SK-N-SH treated with all-trans-retinoic acid at 6 μM for 48 hours (cell line): ENCODE data around the gene SIRPA.

ENCODE experiments used
- ATAC-seq: fragments of 200-7000 bp; cut with Tn5 transposase; 3 replicates; pipeline ENCODE4 v1.9.1; 2020; ENCODE audit warnings: mild to moderate bottlenecking, moderate library complexity
- ARNTL ChIP-seq: fragments of 450-650 bp; formaldehyde crosslinking; IDR thresholded peaks from 2 replicates; pipeline ENCODE4 v1.5.0; 2020; ENCODE audit warnings: low read depth, mild to moderate bottlenecking, moderate library complexity, borderline replicate concordance
- CSDC2 ChIP-seq: fragments of 250-450 bp; sonication (Bioruptor Pico); IDR thresholded peaks from 2 replicates; pipeline ENCODE4 v1.5.0; 2020; ENCODE audit warnings: mild to moderate bottlenecking, moderate library complexity
- CSRNP3 ChIP-seq: fragments of 250-450 bp; sonication (Bioruptor Pico); IDR thresholded peaks from 2 replicates; pipeline ENCODE4 v1.5.1; 2021; ENCODE audit warnings: mild to moderate bottlenecking, moderate library complexity
- ESRRG ChIP-seq: fragments of 250-450 bp; sonication (Bioruptor Pico); IDR thresholded peaks from 2 replicates; pipeline ENCODE4 v1.6.1; 2021; ENCODE audit warnings: mild to moderate bottlenecking
- GLIS3 ChIP-seq: fragments of 250-450 bp; sonication (Bioruptor Pico); IDR thresholded peaks from 2 replicates; pipeline ENCODE4 v1.5.0; 2020; ENCODE audit warnings: mild to moderate bottlenecking, moderate library complexity
- ISL1 ChIP-seq: fragments of 250-450 bp; sonication (Bioruptor Pico); IDR thresholded peaks from 2 replicates; pipeline ENCODE4 v2.1.2; 2022; ENCODE audit warnings: mild to moderate bottlenecking, moderate library complexity
- OSR1 ChIP-seq: fragments of 250-450 bp; sonication (Bioruptor Pico); IDR thresholded peaks from 2 replicates; pipeline ENCODE4 v1.8.0; 2022; ENCODE audit warnings: moderate library complexity, mild to moderate bottlenecking, inconsistent platforms
- POU6F1 ChIP-seq: fragments of 250-450 bp; sonication (Bioruptor Pico); IDR thresholded peaks from 2 replicates; pipeline ENCODE4 v1.8.0; 2021; ENCODE audit warnings: low read depth, mild to moderate bottlenecking, moderate library complexity, borderline replicate concordance
- PPARA ChIP-seq: fragments of 250-450 bp; sonication (Bioruptor Pico); IDR thresholded peaks from 2 replicates; pipeline ENCODE4 v1.5.0; 2020; ENCODE audit warnings: mild to moderate bottlenecking, borderline replicate concordance
- RARB ChIP-seq: fragments of 250-450 bp; sonication (Bioruptor Pico); IDR thresholded peaks from 2 replicates; pipeline ENCODE4 v1.8.0; 2021; ENCODE audit warnings: mild to moderate bottlenecking, moderate library complexity
- SNAI2 ChIP-seq: fragments of 250-450 bp; sonication (Bioruptor Pico); IDR thresholded peaks from 2 replicates; pipeline ENCODE4 v1.5.0; 2020; ENCODE audit warnings: mild to moderate bottlenecking, moderate library complexity
- TCF4 ChIP-seq: fragments of 250-450 bp; sonication (Bioruptor Pico); IDR thresholded peaks from 2 replicates; pipeline ENCODE4 v1.8.0; 2021; ENCODE audit warnings: mild to moderate bottlenecking, moderate library complexity, borderline replicate concordance
- TOX ChIP-seq: fragments of 250-450 bp; sonication (Bioruptor Pico); IDR thresholded peaks from 2 replicates; pipeline ENCODE4 v1.8.0; 2021; ENCODE audit warnings: mild to moderate bottlenecking, moderate library complexity, borderline replicate concordance
- ZC3H10 ChIP-seq: fragments of 250-450 bp; sonication (Bioruptor Pico); IDR thresholded peaks from 2 replicates; pipeline ENCODE4 v1.5.1; 2021; ENCODE audit warnings: mild to moderate bottlenecking, moderate library complexity
- ZFP3 ChIP-seq: fragments of 250-450 bp; sonication (Bioruptor Pico); IDR thresholded peaks from 2 replicates; pipeline ENCODE4 v1.5.0; 2020; ENCODE audit warnings: mild to moderate bottlenecking, moderate library complexity
- ZNF565 ChIP-seq: fragments of 450-650 bp; formaldehyde crosslinking; conservative IDR thresholded peaks from 2 replicates; pipeline ENCODE4 v1.5.0; 2020; ENCODE audit warnings: low read depth, mild to moderate bottlenecking, moderate library complexity
- ZNF70 ChIP-seq: fragments of 450-650 bp; formaldehyde crosslinking; IDR thresholded peaks from 2 replicates; pipeline ENCODE4 v1.5.0; 2020; ENCODE audit warnings: mild to moderate bottlenecking, moderate library complexity
- TF ChIP-seq, protein P1 (sequence below): fragments of 250-450 bp; sonication (Bioruptor Pico); IDR thresholded peaks from 2 replicates; pipeline ENCODE4 v1.8.0; 2020; ENCODE audit warnings: mild to moderate bottlenecking, moderate library complexity, borderline replicate concordance
- TF ChIP-seq, protein P2 (sequence below): fragments of 250-450 bp; sonication (Bioruptor Pico); IDR thresholded peaks from 2 replicates; pipeline ENCODE4 v1.5.1; 2020; ENCODE audit warnings: low read depth, mild to moderate bottlenecking, moderate library complexity
- TF ChIP-seq, protein P3 (sequence below): fragments of 250-450 bp; sonication (Bioruptor Pico); IDR thresholded peaks from 2 replicates; pipeline ENCODE4 v1.5.0; 2020; ENCODE audit warnings: mild to moderate bottlenecking, moderate library complexity

Gene SIRPA

DNA sequence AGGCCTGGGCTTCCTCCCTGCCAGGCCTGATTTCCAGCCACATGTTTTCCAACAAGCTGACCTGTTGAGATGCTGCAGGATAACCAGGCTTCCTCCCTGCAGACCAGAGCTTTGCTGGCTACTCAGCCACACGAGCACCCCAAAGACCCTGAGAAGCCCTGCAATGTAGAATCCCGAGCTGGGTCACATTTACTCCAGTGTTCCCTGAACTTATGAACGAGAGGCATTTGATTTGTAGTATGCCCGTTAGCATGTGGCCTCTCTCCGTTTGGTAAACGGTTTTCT, 4.0 kb downstream of the SIRPA start (continued):
- TF ChIP-seq, protein P1, sequence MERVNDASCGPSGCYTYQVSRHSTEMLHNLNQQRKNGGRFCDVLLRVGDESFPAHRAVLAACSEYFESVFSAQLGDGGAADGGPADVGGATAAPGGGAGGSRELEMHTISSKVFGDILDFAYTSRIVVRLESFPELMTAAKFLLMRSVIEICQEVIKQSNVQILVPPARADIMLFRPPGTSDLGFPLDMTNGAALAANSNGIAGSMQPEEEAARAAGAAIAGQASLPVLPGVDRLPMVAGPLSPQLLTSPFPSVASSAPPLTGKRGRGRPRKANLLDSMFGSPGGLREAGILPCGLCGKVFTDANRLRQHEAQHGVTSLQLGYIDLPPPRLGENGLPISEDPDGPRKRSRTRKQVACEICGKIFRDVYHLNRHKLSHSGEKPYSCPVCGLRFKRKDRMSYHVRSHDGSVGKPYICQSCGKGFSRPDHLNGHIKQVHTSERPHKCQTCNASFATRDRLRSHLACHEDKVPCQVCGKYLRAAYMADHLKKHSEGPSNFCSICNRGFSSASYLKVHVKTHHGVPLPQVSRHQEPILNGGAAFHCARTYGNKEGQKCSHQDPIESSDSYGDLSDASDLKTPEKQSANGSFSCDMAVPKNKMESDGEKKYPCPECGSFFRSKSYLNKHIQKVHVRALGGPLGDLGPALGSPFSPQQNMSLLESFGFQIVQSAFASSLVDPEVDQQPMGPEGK (CRISPR knock-in tag) = no peak

- ATAC-seq = peak; percentile 99
- TF ChIP-seq RARB = no peak
- no peak for TF ChIP-seq OSR1 (CRISPR knock-in tag)
- TF ChIP-seq ESRRG (CRISPR knock-in tag) = no peak
- TF ChIP-seq, protein P2, sequence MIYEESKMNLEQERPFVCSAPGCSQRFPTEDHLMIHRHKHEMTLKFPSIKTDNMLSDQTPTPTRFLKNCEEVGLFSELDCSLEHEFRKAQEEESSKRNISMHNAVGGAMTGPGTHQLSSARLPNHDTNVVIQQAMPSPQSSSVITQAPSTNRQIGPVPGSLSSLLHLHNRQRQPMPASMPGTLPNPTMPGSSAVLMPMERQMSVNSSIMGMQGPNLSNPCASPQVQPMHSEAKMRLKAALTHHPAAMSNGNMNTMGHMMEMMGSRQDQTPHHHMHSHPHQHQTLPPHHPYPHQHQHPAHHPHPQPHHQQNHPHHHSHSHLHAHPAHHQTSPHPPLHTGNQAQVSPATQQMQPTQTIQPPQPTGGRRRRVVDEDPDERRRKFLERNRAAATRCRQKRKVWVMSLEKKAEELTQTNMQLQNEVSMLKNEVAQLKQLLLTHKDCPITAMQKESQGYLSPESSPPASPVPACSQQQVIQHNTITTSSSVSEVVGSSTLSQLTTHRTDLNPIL (CRISPR knock-in tag) = no peak
- no peak for TF ChIP-seq ARNTL (CRISPR knock-in tag)
- TF ChIP-seq PPARA = no peak
- TF ChIP-seq ZNF70 (CRISPR knock-in tag) = no peak
- TF ChIP-seq, all 23 proteins: peak for 0
These were observed 5.2 kb downstream of the SIRPA start for GRCh38 chr20:1900321-1900801.

GRCh38 chr20:1901704-1902103, 6.5 kb downstream of the SIRPA start:
- TF ChIP-seq PPARA (no peak), ZNF565 (CRISPR knock-in tag) (no peak), TOX (CRISPR knock-in tag) (no peak), ZC3H10 (no peak), TCF4 (CRISPR knock-in tag) (no peak), CSRNP3 (no peak), SNAI2 (CRISPR knock-in tag) (no peak), GLIS3 (no peak), OSR1 (CRISPR knock-in tag) (no peak), ISL1 (CRISPR knock-in tag) (no peak), POU6F1 (no peak), ZFP3 (CRISPR knock-in tag) (no peak), ESRRG (CRISPR knock-in tag) (no peak), CSDC2 (CRISPR knock-in tag) (no peak), RARB (no peak), ARNTL (CRISPR knock-in tag) (no peak)
- TF ChIP-seq, protein P3, sequence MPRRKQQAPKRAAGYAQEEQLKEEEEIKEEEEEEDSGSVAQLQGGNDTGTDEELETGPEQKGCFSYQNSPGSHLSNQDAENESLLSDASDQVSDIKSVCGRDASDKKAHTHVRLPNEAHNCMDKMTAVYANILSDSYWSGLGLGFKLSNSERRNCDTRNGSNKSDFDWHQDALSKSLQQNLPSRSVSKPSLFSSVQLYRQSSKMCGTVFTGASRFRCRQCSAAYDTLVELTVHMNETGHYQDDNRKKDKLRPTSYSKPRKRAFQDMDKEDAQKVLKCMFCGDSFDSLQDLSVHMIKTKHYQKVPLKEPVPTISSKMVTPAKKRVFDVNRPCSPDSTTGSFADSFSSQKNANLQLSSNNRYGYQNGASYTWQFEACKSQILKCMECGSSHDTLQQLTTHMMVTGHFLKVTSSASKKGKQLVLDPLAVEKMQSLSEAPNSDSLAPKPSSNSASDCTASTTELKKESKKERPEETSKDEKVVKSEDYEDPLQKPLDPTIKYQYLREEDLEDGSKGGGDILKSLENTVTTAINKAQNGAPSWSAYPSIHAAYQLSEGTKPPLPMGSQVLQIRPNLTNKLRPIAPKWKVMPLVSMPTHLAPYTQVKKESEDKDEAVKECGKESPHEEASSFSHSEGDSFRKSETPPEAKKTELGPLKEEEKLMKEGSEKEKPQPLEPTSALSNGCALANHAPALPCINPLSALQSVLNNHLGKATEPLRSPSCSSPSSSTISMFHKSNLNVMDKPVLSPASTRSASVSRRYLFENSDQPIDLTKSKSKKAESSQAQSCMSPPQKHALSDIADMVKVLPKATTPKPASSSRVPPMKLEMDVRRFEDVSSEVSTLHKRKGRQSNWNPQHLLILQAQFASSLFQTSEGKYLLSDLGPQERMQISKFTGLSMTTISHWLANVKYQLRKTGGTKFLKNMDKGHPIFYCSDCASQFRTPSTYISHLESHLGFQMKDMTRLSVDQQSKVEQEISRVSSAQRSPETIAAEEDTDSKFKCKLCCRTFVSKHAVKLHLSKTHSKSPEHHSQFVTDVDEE (CRISPR knock-in tag) = no peak
- TF ChIP-seq, protein P2 (CRISPR knock-in tag) = no peak
- no peak for ATAC-seq
